Measurements from ENCODE around the gene BAG3. TPM values are rescaled to one million over a fixed set of nuclear protein-coding genes. Genes with fewer than 3 reads are reported as not detected.
A peak's percentile ranks its signal among the peaks of the same experiment; 100 is the strongest.

The BAG3 gene
- total RNA-seq, 6 experiments from 2014 or later: 12.5 to 26.0 (median 18.2) TPM

DNA sequence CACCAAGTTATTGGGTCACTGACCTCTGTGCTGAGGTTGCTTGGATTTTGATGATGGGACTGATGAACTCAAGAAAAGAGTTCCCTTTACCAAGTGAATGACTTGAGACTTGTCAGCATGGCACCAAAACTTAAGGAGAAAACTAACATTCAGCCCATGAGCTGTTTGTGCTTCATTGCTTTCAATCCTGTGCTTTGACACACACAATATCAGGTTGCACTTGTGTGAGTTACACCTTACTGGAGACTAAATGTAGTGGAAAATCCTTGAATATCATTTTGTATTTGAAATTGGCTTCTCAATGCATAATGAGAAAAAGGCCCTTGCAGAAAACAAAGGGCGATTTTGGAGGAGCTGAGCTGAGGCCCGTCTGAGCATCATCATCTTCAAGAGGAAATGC lies 2.7 kb downstream of the BAG3 start:
- no peak overlapping the region for H3K4me3 ChIP-seq
- H3K36me3 ChIP-seq: no peaks in the 10 kb centered on the region
- intact Hi-C loops (cut with DNase I): no loop called here
- DNase-seq: no peak
- no peak for ATAC-seq
- no peaks in the 10 kb centered on the region for H3K27me3 ChIP-seq
- peaks cover 0 to 44% (median 16%) of the 10 kb centered on the region in 4 donors for H3K4me1 ChIP-seq
- WGBS (ENCODE audit: insufficient coverage, low coverage, low lambda C conversion rate, missing lambda C conversion rate): 71% methylated on average over 2 of the region's 2 CpGs
- no peak for TF ChIP-seq POLR2A (IDR thresholded peaks at IDR 0.05)
- TF ChIP-seq CTCF (IDR thresholded peaks at IDR 0.05): no peak
- peak overlapping the region in 2 of 3 donors; percentile 99 to 100 for H3K27ac ChIP-seq
- no peaks in the 10 kb centered on the region for H3K9me3 ChIP-seq

DNA sequence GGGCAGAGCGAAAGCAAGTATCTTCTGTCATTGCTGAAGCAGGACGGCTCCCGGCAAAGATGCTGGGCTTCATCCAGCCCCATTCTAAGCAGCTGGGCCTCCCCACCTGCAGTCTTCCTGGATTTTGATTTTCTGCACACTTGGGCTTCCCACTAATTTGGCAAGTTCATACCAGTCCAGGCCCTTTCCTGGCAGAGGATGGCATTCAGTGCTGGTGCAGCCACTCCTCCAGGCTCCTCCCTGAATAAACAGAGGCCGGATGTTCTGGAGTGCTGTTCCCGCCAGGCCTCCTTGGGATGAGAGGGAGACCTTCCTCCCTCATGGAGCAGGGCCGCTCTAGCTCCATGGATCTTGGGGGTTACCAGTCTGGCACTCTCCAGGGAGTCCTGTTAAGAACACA lies 3.4 kb downstream of the BAG3 start:
- peaks cover 0 to 51% (median 17%) of the 10 kb centered on the region in 4 donors for H3K4me1 ChIP-seq

DNA sequence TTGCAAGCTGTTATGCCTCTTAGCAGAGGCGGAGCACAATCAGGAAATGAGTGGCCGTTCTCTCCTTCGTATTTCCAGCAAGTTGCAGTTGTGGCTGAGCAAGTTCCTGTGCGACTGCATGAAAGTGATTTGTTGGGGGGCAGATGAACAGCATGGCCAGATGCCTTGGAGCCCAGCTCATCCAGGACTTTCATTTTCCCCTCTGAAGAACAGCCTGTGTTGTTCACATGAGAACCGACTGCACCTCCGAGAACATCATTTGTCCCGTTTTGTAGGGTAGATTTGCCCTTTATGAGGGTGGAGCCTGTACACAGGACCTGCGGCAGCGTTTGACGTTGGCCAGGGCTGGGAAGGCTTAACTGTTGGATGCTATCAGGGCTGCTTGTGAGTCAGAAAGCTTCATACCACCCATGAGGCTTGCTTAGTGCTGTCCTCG lies 4.4 kb downstream of the BAG3 start:
- ATAC-seq (no peak), DNase-seq (no peak)
- no peaks in the 10 kb centered on the region for H3K27me3 ChIP-seq
- WGBS (ENCODE audit: insufficient coverage, low coverage, low lambda C conversion rate, missing lambda C conversion rate): 59% methylated on average over 10 of the region's 11 CpGs
- no peak for TF ChIP-seq CTCF (IDR thresholded peaks at IDR 0.05)
- H3K27ac ChIP-seq: peak overlapping the region in 2 of 3 donors; percentile 99 to 100
- H3K4me1 ChIP-seq: peaks cover 0 to 55% (median 17%) of the 10 kb centered on the region in 4 donors
- H3K4me3 ChIP-seq: no peak overlapping the region
- intact Hi-C loops (cut with DNase I): no loop called here
- no peaks in the 10 kb centered on the region for H3K9me3 ChIP-seq
- no peaks in the 10 kb centered on the region for H3K36me3 ChIP-seq

More for the DNA sequence above, 3.4 kb downstream of the BAG3 start:
- H3K27ac ChIP-seq: peak overlapping the region; percentile 16 to 100 (median 99)
- DNase-seq (peak; percentile 57 to 77 (median 60)), ATAC-seq (peak; percentile 9 to 50 (median 28))
- TF ChIP-seq POLR2A (IDR thresholded peaks at IDR 0.05) (no peak), CTCF (IDR thresholded peaks at IDR 0.05) (no peak)
- intact Hi-C loops (cut with DNase I): no loop called here
- no peaks in the 10 kb centered on the region for H3K9me3 ChIP-seq
- no peaks in the 10 kb centered on the region for H3K36me3 ChIP-seq
- no peaks in the 10 kb centered on the region for H3K27me3 ChIP-seq
- WGBS (ENCODE audit: insufficient coverage, low coverage, low lambda C conversion rate, missing lambda C conversion rate): 44% methylated on average over 4 of the region's 6 CpGs
- H3K4me3 ChIP-seq: no peak overlapping the region

DNA sequence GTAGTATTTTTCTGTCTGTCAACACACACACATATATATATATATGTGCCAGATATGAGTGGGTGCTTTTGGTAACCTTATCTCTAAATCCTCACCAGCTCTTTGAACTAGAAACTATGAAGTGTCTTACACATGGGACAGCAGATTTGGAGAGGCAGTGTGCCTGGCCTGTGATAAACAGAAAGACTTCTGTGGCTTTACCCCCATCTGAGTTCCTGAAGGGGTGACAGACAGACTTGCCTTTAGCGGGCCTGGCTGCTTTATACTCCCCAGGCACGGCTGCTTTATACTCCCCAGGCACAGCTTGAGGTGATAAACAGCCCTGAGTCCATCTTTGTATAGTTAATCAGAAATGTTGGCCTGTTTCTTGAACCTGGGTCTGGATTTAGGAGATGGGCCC lies 5.6 kb downstream of the BAG3 start:
- no CpG with 5 or more reads among the region's 2 CpGs for WGBS (ENCODE audit: insufficient coverage, low coverage, low lambda C conversion rate, missing lambda C conversion rate)
- TF ChIP-seq CTCF (IDR thresholded peaks at IDR 0.05): no peak
- TF ChIP-seq POLR2A (IDR thresholded peaks at IDR 0.05): no peak
- Histone ChIP-seq H3K9me3 (no peaks in the 10 kb centered on the region), H3K36me3 (no peaks in the 10 kb centered on the region), H3K4me3 (no peak overlapping the region), H3K27me3 (no peaks in the 10 kb centered on the region), H3K4me1 (peaks cover 0 to 59% (median 17%) of the 10 kb centered on the region in 4 donors), H3K27ac (peak overlapping the region in 1 of 3 donors; percentile 84)
- intact Hi-C loops (cut with DNase I): no loop called here
- ATAC-seq: no peak
- DNase-seq: no peak

DNA sequence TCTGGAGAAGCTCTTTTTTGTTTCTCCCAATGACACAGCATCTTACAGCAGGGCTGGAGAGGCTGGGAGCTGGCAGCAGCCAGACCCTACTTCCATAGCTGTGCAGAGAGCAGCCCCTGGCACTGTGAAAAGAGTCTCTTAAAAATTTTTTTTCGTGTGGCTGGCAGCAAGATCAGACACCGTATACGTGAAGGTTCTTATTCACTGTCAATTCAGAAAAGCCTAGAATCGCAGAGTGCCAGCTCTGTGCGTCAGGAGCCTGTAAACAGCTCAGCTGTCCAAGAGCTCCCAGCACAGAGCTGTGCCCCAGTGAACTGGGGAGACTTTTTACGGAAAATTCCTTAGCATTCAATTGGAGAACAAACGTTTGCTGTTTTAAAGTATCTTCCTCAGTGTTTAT lies 6.5 kb downstream of the BAG3 start:
- DNase-seq: peak in 2 of 3 donors; percentile 37 to 68
- peak overlapping the region; percentile 61 to 84 (median 68) for H3K27ac ChIP-seq

More for the DNA sequence above, 6.5 kb downstream of the BAG3 start:
- H3K36me3 ChIP-seq: no peaks in the 10 kb centered on the region
- peaks cover 0 to 64% (median 17%) of the 10 kb centered on the region in 4 donors for H3K4me1 ChIP-seq
- no peak overlapping the region for H3K4me3 ChIP-seq
- WGBS (ENCODE audit: insufficient coverage, low coverage, low lambda C conversion rate, missing lambda C conversion rate): 31% methylated on average over 7 of the region's 7 CpGs
- H3K27me3 ChIP-seq: no peaks in the 10 kb centered on the region
- ATAC-seq: peak; percentile 40 to 65 (median 53)
- intact Hi-C loops (cut with DNase I): no loop called here
- no peak for TF ChIP-seq CTCF (IDR thresholded peaks at IDR 0.05)
- TF ChIP-seq POLR2A (IDR thresholded peaks at IDR 0.05): no peak
- no peaks in the 10 kb centered on the region for H3K9me3 ChIP-seq

All from right lobe of liver (tissue), 6 donors.